Ammon's horn (tissue), 1 donor: ENCODE data around the gene RNF7.
"Not testable (repeated sequence)": the region's sequence is repeated elsewhere in the genome, so short reads cannot be mapped to it uniquely, and the experiment has no call there.

Experiments
- DNase-seq: peaks from one replicate; pipeline ENCODE4 v3.0.0-alpha.2; 2016; ENCODE audit warnings: low spot score

The RNF7 gene

GRCh38 chr3:141738022-141738890 lies at the start of gene RNF7:
Gene RNF7 (plus strand): TSS chr3:141738298. CDS start chr3:141738342, 44 bp downstream.
- DNase-seq: peak; percentile 95

- peak; percentile 33 for DNase-seq
Observed at GRCh38 chr3:141690431-141691072, 47.5 kb upstream of the RNF7 start.

GRCh38 chr3:141691471-141691870 lies 46.6 kb upstream of the RNF7 start:
- DNase-seq: not testable (repeated sequence)

GRCh38 chr3:141692973-141693372 lies 45.1 kb upstream of the RNF7 start:
- not testable (repeated sequence) for DNase-seq

- no peak for DNase-seq
Observed at GRCh38 chr3:141699324-141699723, 38.8 kb upstream of the RNF7 start.

GRCh38 chr3:141699897-141700296 lies 38.2 kb upstream of the RNF7 start:
- no peak for DNase-seq

GRCh38 chr3:141703367-141703766 lies 34.7 kb upstream of the RNF7 start:
- DNase-seq: not testable (repeated sequence)

GRCh38 chr3:141707741-141708203 lies 30.3 kb upstream of the RNF7 start:
- no peak for DNase-seq

GRCh38 chr3:141708367-141708766 lies 29.7 kb upstream of the RNF7 start:
- no peak for DNase-seq

- no peak for DNase-seq
Observed at GRCh38 chr3:141709126-141709770, 28.9 kb upstream of the RNF7 start.

GRCh38 chr3:141710121-141710520 lies 28.0 kb upstream of the RNF7 start:
- DNase-seq: no peak

- no peak for DNase-seq
Observed at GRCh38 chr3:141710888-141711616, 27.0 kb upstream of the RNF7 start.

GRCh38 chr3:141714671-141715070 lies 23.4 kb upstream of the RNF7 start:
- no peak for DNase-seq

- DNase-seq: no peak
Observed at GRCh38 chr3:141722081-141722480, 16.0 kb upstream of the RNF7 start.

GRCh38 chr3:141722648-141723047 lies 15.4 kb upstream of the RNF7 start:
- DNase-seq: no peak

- no peak for DNase-seq
Observed at GRCh38 chr3:141723255-141723654, 14.8 kb upstream of the RNF7 start.

- no peak for DNase-seq
Observed at GRCh38 chr3:141724186-141724585, 13.9 kb upstream of the RNF7 start.

GRCh38 chr3:141725036-141725435 lies 13.1 kb upstream of the RNF7 start:
- no peak for DNase-seq

GRCh38 chr3:141726483-141726882 lies 11.6 kb upstream of the RNF7 start:
- no peak for DNase-seq

GRCh38 chr3:141728355-141728892 lies 9.7 kb upstream of the RNF7 start:
- no peak for DNase-seq

- DNase-seq: no peak
Observed at GRCh38 chr3:141729240-141729639, 8.9 kb upstream of the RNF7 start.

- DNase-seq: no peak
Observed at GRCh38 chr3:141735176-141735575, 2.9 kb upstream of the RNF7 start.
